ENCODE results near the gene PSD2.

GRCh38 chr5:139872052-139872766 lies 76.6 kb downstream of the PSD2 start:
- TF ChIP-seq POLR2A (IDR thresholded peaks at IDR 0.05; ENCODE audit: low read depth, low read length), result no peak
- no peak for TF ChIP-seq POLR2AphosphoS5 (IDR thresholded peaks at IDR 0.05; ENCODE audit: low read depth, low read length)
